Right lobe of liver (tissue), 4 donors: ENCODE results near the gene PLEKHG4B.

Experiments used
- CTCF ChIP-seq, 4 donors: fragments of 200-600 bp in 3 of 4; fragments of 450-650 bp in 1 of 4; IDR thresholded peaks; one replicate each; pipeline versions ENCODE4 v1.5.1 to v1.8.0; 2016 to 2022; ENCODE audit warnings: antibody characterized with exemption in 4 of 4, mild to moderate bottlenecking in 2 of 4
- POLR2A ChIP-seq: fragments of 450-650 bp; IDR thresholded peaks from one replicate; pipeline ENCODE4 v1.6.1; 2017; ENCODE audit warnings: antibody characterized with exemption, mild to moderate bottlenecking
- donor health status: DM: no; HTN: no; CAD: no.
- donor health status: DM: no; HTN: no; CAD: no.
- donor health status: DM: no; HTN: yes; CAD: no.

DNA sequence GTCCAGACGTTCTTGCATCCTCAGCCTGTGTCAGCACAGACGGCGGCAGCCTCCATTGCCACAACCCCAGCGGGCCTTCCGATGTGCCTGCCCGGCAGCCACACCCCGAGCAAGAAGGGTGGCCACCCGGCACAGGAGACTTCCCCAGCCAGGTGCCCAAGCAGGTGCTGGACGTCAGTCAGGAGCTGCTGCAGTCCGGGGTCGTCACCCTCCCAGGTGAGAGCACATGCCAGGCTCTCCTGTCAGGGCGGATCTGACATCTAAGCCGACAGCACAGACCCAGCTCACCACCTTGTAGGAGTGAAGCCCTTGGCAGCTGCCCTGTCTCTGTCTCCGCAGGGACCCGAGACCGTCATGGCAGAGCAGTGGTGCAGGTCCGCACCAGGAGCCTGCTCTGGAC, 51.1 kb downstream of the PLEKHG4B start:
- TF ChIP-seq CTCF (IDR thresholded peaks at IDR 0.05) (no peak), POLR2A (no peak)
